ENCODE measurements around the gene SPON1.
"Not testable (repeated sequence)": the region's sequence is repeated elsewhere in the genome, so short reads cannot be mapped to it uniquely, and the experiment has no call there.

Gene SPON1

GRCh38 chr11:13984616-13985450 is 22.3 kb downstream of the SPON1 start:
- DNase-seq, result no peak

- DNase-seq, result not testable (repeated sequence)
These were observed 24.2 kb downstream of the SPON1 start for GRCh38 chr11:13986695-13987094.

- not testable (repeated sequence) for DNase-seq
These were observed 29.8 kb downstream of the SPON1 start for GRCh38 chr11:13992158-13992856.

- DNase-seq, result no peak
These were observed 30.7 kb downstream of the SPON1 start for GRCh38 chr11:13993096-13993765.

- DNase-seq, result no peak
These were observed 35.4 kb downstream of the SPON1 start for GRCh38 chr11:13997881-13998280.

GRCh38 chr11:13999704-14000103 is 37.2 kb downstream of the SPON1 start:
- DNase-seq, result no peak

GRCh38 chr11:14001597-14001996 is 39.1 kb downstream of the SPON1 start:
- DNase-seq, result no peak

GRCh38 chr11:14007566-14007965 is 45.0 kb downstream of the SPON1 start:
- DNase-seq, result no peak

- DNase-seq, result no peak
These were observed 48.1 kb downstream of the SPON1 start for GRCh38 chr11:14010665-14011064.

- DNase-seq, result no peak
These were observed 50.3 kb downstream of the SPON1 start for GRCh38 chr11:14012846-14013245.

GRCh38 chr11:14015711-14016110 is 53.2 kb downstream of the SPON1 start:
- no peak for DNase-seq

GRCh38 chr11:14018441-14018840 is 55.9 kb downstream of the SPON1 start:
- no peak for DNase-seq

GRCh38 chr11:14021738-14022137 is 59.2 kb downstream of the SPON1 start:
- no peak for DNase-seq

GRCh38 chr11:14022251-14022650 is 59.7 kb downstream of the SPON1 start:
- DNase-seq, result no peak

GRCh38 chr11:14022821-14023220 is 60.3 kb downstream of the SPON1 start:
- DNase-seq, result no peak

GRCh38 chr11:14026961-14027360 is 64.4 kb downstream of the SPON1 start:
- no peak for DNase-seq

- DNase-seq, result no peak
These were observed 65.0 kb downstream of the SPON1 start for GRCh38 chr11:14027525-14027924.

- no peak for DNase-seq
These were observed 66.9 kb downstream of the SPON1 start for GRCh38 chr11:14029440-14029839.

- no peak for DNase-seq
These were observed 67.7 kb downstream of the SPON1 start for GRCh38 chr11:14029971-14030920.

- not testable (repeated sequence) for DNase-seq
These were observed 73.0 kb downstream of the SPON1 start for GRCh38 chr11:14035526-14035925.

- DNase-seq, result no peak
These were observed 73.9 kb downstream of the SPON1 start for GRCh38 chr11:14036469-14036868.

- DNase-seq, result no peak
These were observed 78.5 kb downstream of the SPON1 start for GRCh38 chr11:14041040-14041439.

GRCh38 chr11:14041565-14041964 is 79.0 kb downstream of the SPON1 start:
- DNase-seq, result no peak

All from stimulated activated CD4-positive, alpha-beta T cell treated with anti-CD3 and anti-CD28 coated beads, Interleukin-2, amount 100 ng/mL, for 24 hours (primary cell).